ENCODE measurements around the gene MTCH2.

GRCh38 chr11:47691979-47692378 lies 49.6 kb upstream of the MTCH2 start:
- TF ChIP-seq MAX (IDR thresholded peaks at IDR 0.05; ENCODE audit: low read depth, low read length) (no peak), CTCF (IDR thresholded peaks at IDR 0.05; ENCODE audit: low read depth, low read length) (no peak), POLR2A (IDR thresholded peaks at IDR 0.05; ENCODE audit: extremely low read depth, insufficient read length) (no peak)
